Measurements from ENCODE around the gene TARDBP. TPM values are rescaled to one million over a fixed set of nuclear protein-coding genes. Genes with fewer than 3 reads are reported as not detected.

Gene TARDBP
- polyA plus RNA-seq, 3 donors: 49.4 to 79.5 (median 61.4) TPM

GRCh38 chr1:11051781-11052511 is 39.5 kb downstream of the TARDBP start:
- Histone ChIP-seq H3K27me3 (ENCODE audit: control insufficient read depth in 2 of 2, insufficient read depth in 2 of 2, low read length in 2 of 2) (no peaks in the 10 kb centered on the region), H3K4me3 (replicated peaks in 1 of 3; ENCODE audit: low read depth in 2 of 3, low read length in 3 of 3) (no peak overlapping the region), H3K4me1 (ENCODE audit: control insufficient read depth in 1 of 2, insufficient read depth in 2 of 2, low read length in 2 of 2) (peaks cover 10 to 19% of the 10 kb centered on the region in 2 donors), H3K79me2 (ENCODE audit: insufficient read depth, low read length) (no peaks in the 10 kb centered on the region), H3K36me3 (replicated peaks in 1 of 2; ENCODE audit: control insufficient read depth in 1 of 2, insufficient read depth in 2 of 2, low read length in 2 of 2) (peaks cover 10 to 25% of the 10 kb centered on the region in 2 donors), H3K4me2 (replicated peaks; ENCODE audit: extremely low read depth, low read length, poor library complexity, severe bottlenecking) (peak overlapping the region; percentile 27), H3K9ac (ENCODE audit: insufficient read depth, low read length, poor library complexity, severe bottlenecking) (peak overlapping the region; percentile 33), H3K27ac (ENCODE audit: low read depth in 1 of 2, low read length in 2 of 2) (peak overlapping the region in 1 of 2 donors; percentile 24), H4K20me1 (ENCODE audit: insufficient read depth, low read length) (no peaks in the 10 kb centered on the region), H2AFZ (ENCODE audit: insufficient read depth, low read depth, low read length, poor library complexity, severe bottlenecking) (peak overlapping the region; percentile 87), H3K9me3 (replicated peaks in 1 of 2; ENCODE audit: control insufficient read depth in 1 of 2, insufficient read depth in 1 of 2, low read length in 2 of 2) (no peaks in the 10 kb centered on the region)
- no peak for TF ChIP-seq CTCF (IDR thresholded peaks at IDR 0.05)
- peaks cover 15 to 28% of the 10 kb centered on the region in 2 donors for H3K36me3 Mint-ChIP-seq
- H3K9me3 Mint-ChIP-seq: peaks cover 0 to 6% (median 0%) of the 10 kb centered on the region in 7 donors
- WGBS (ENCODE audit: insufficient coverage): 33% methylated on average over 10 of the region's 19 CpGs
- intact Hi-C loops (cut with micrococcal nuclease): no loop called here
- peak; percentile 55 to 73 (median 68) for DNase-seq
- peaks cover 0 to 6% (median 5%) of the 10 kb centered on the region in 3 donors for H3K27me3 Mint-ChIP-seq (ENCODE audit: low read depth in 3 of 3)
- H3K27ac Mint-ChIP-seq: peak overlapping the region in 6 of 7 donors; percentile 37 to 83 (median 73)
- peaks cover 21% of the 10 kb centered on the region for H3K4me1 Mint-ChIP-seq
- peak overlapping the region; percentile 64 to 81 for H3K4me3 Mint-ChIP-seq

GRCh38 chr1:11052839-11053757 is 40.6 kb downstream of the TARDBP start:
- H3K9me3 Mint-ChIP-seq: peaks cover 0 to 6% (median 0%) of the 10 kb centered on the region in 7 donors
- no peak overlapping the region for H3K4me2 ChIP-seq (replicated peaks; ENCODE audit: extremely low read depth, low read length, poor library complexity, severe bottlenecking)
- H3K36me3 Mint-ChIP-seq: peaks cover 20 to 38% of the 10 kb centered on the region in 2 donors
- DNase-seq: no peak
- H3K9me3 ChIP-seq (replicated peaks in 1 of 2; ENCODE audit: control insufficient read depth in 1 of 2, insufficient read depth in 1 of 2, low read length in 2 of 2): no peaks in the 10 kb centered on the region
- H3K4me3 Mint-ChIP-seq: peak overlapping the region in 1 of 2 donors; percentile 51
- no peaks in the 10 kb centered on the region for H3K79me2 ChIP-seq (ENCODE audit: insufficient read depth, low read length)
- 58% methylated on average over 20 of the region's 29 CpGs for WGBS (ENCODE audit: insufficient coverage)
- no peaks in the 10 kb centered on the region for H4K20me1 ChIP-seq (ENCODE audit: insufficient read depth, low read length)
- H3K4me1 Mint-ChIP-seq: peaks cover 21% of the 10 kb centered on the region
- peak overlapping the region; percentile 87 for H2AFZ ChIP-seq (ENCODE audit: insufficient read depth, low read depth, low read length, poor library complexity, severe bottlenecking)
- no peak for TF ChIP-seq CTCF (IDR thresholded peaks at IDR 0.05)
- peaks cover 12 to 32% of the 10 kb centered on the region in 2 donors for H3K36me3 ChIP-seq (replicated peaks in 1 of 2; ENCODE audit: control insufficient read depth in 1 of 2, insufficient read depth in 2 of 2, low read length in 2 of 2)
- H3K27me3 Mint-ChIP-seq (ENCODE audit: low read depth in 3 of 3): peaks cover 0 to 6% (median 5%) of the 10 kb centered on the region in 3 donors
- H3K27ac Mint-ChIP-seq: no peak overlapping the region
- peak overlapping the region; percentile 0 for H3K9ac ChIP-seq (ENCODE audit: insufficient read depth, low read length, poor library complexity, severe bottlenecking)
- no peak overlapping the region for H3K4me3 ChIP-seq (replicated peaks in 1 of 3; ENCODE audit: low read depth in 2 of 3, low read length in 3 of 3)
- no peaks in the 10 kb centered on the region for H3K27me3 ChIP-seq (ENCODE audit: control insufficient read depth in 2 of 2, insufficient read depth in 2 of 2, low read length in 2 of 2)
- intact Hi-C loops (cut with micrococcal nuclease): no loop called here
- no peak overlapping the region for H3K27ac ChIP-seq (ENCODE audit: low read depth in 1 of 2, low read length in 2 of 2)
- peaks cover 10 to 19% of the 10 kb centered on the region in 2 donors for H3K4me1 ChIP-seq (ENCODE audit: control insufficient read depth in 1 of 2, insufficient read depth in 2 of 2, low read length in 2 of 2)

All from CD14-positive monocyte (primary cell).